Esophagus muscularis mucosa (tissue), 4 donors: ENCODE data around the gene MANEAL. TPM values are rescaled to one million over a fixed set of nuclear protein-coding genes. Genes with fewer than 3 reads are reported as not detected.
"Not testable (repeated sequence)": the region's sequence is repeated elsewhere in the genome, so short reads cannot be mapped to it uniquely, and the experiment has no call there.

Experiments used
- DNase-seq: peaks from one replicate; pipeline ENCODE4 v3.0.0-alpha.2; 2017; ENCODE audit errors: extremely low spot score
- H3K27ac ChIP-seq, 4 donors: fragments of 200-600 bp; sonication (generic); replicated peaks in 1 of 4; 1 replicate in 3 of 4; 2 replicates in 1 of 4; pipeline ENCODE4 v1.5.1; 2016 to 2019; ENCODE audit warnings: mild to moderate bottlenecking in 1 of 4
- H3K27me3 ChIP-seq, 4 donors: fragments of 200-600 bp; sonication (generic); one replicate each; pipeline versions ENCODE4 v1.5.1 to v1.6.0; 2016 to 2019
- H3K36me3 ChIP-seq, 4 donors: fragments of 200-600 bp; sonication (generic); one replicate each; pipeline ENCODE4 v1.5.1; 2016 to 2019
- H3K4me1 ChIP-seq, 4 donors: fragments of 200-600 bp; sonication (generic); one replicate each; pipeline ENCODE4 v1.5.1; 2016 to 2019
- H3K4me3 ChIP-seq, 4 donors: fragments of 200-600 bp; sonication (generic); 1 replicate in 2 of 4; 2 replicates in 2 of 4; pipeline ENCODE4 v1.5.1; 2016 to 2019; ENCODE audit warnings: mild to moderate bottlenecking in 4 of 4, moderate library complexity in 1 of 4
- H3K9me3 ChIP-seq, 4 donors: fragments of 200-600 bp; sonication (generic); 1 replicate in 3 of 4; 2 replicates in 1 of 4; pipeline ENCODE4 v1.5.1; 2016 to 2019
- EP300 ChIP-seq: sonication (generic); formaldehyde crosslinking; IDR thresholded peaks from one replicate; pipeline ENCODE4 v1.6.1; 2017; ENCODE audit warnings: antibody characterized with exemption
- POLR2A ChIP-seq: fragments of 450-650 bp; IDR thresholded peaks from one replicate; pipeline ENCODE4 v1.6.1; 2017; ENCODE audit warnings: antibody characterized with exemption, moderate library complexity, mild to moderate bottlenecking, low read depth
- POLR2AphosphoS5 ChIP-seq, 2 donors: sonication (generic); formaldehyde crosslinking; IDR thresholded peaks; one replicate each; pipeline ENCODE4 v1.6.1; 2017; ENCODE audit warnings: antibody characterized with exemption in 2 of 2
- WGBS: methylation state at CpG from one replicate; pipeline ENCODE4 v1.1.5; 2018; 5-methylcytosine and 5-hydroxymethylcytosine counted together
- intact Hi-C: fragments of 100-400 bp; cut with DNase I; formaldehyde crosslinking; loops from one replicate; pipeline ENCODE4 v1.15.1; 2023
- total RNA-seq, 4 donors: library from RNA; depleted of rRNA; stranded (reverse); fragments of >200 nt; gene quantifications; one replicate each; pipeline versions ENCODE4 v1.1.0 to v1.2.1, GENCODE V29; 2016
- TF ChIP-seq, protein P1 (sequence below), 3 experiments: fragments of 200-600 bp in 2 of 3; fragments of 450-650 bp in 1 of 3; sonication (generic) in 2 of 3; IDR thresholded peaks; one replicate each; pipeline ENCODE4 v1.5.1; 2017 to 2019; ENCODE audit warnings: antibody characterized with exemption in 3 of 3, mild to moderate bottlenecking in 2 of 3, moderate library complexity in 1 of 3

The MANEAL gene
- total RNA-seq, 4 donors from 2014 or later: 1.2 to 3.3 (median 1.5) TPM

DNA sequence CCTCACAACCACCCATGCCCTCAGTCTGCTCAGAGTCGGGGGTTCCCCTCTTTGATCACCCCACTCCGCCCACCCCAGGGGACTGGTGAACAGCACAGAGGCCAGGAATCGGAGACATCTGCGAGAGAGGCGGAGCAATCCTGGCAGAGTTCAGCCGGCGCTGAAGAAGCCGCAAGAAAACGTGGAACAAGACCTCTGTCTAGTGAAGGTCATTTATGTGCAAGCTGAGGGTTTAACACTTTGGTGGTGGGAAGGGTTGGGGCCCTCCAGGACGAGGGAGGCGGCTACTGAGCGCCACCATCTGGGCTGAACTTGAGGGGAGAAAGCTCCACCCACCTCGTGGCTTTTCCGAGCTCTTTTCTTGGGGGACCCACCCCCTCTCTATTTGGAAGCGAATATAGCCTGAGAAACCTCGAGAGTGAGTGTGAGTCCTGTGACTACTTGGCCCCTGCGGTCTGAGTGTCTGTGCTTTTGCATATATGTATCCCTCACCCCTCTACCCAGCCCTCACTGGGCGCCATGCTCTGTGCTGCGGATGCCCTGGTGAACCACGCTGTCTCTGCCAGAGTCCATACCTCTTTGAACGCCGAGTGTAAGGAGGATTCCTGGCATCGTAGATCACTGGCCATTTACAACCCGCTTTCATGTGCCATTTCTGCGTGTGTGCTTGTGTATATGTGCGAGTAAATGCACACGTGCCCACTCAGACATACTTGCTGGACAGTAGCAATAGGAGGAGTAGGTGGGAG is 27.6 kb upstream of the MANEAL start:
- Histone ChIP-seq H3K36me3 (no peaks in the 10 kb centered on the region), H3K4me3 (no peak overlapping the region), H3K9me3 (no peaks in the 10 kb centered on the region), H3K4me1 (peaks cover 0 to 12% (median 5%) of the 10 kb centered on the region in 4 donors), H3K27ac (no peak overlapping the region), H3K27me3 (peaks cover 0 to 93% (median 34%) of the 10 kb centered on the region in 4 donors)
- WGBS: 7% methylated on average over 26 of the region's 27 CpGs
- DNase-seq: no peak
- no peak for TF ChIP-seq POLR2A
- no peak for TF ChIP-seq POLR2AphosphoS5 (IDR thresholded peaks at IDR 0.05)
- TF ChIP-seq, protein P1, sequence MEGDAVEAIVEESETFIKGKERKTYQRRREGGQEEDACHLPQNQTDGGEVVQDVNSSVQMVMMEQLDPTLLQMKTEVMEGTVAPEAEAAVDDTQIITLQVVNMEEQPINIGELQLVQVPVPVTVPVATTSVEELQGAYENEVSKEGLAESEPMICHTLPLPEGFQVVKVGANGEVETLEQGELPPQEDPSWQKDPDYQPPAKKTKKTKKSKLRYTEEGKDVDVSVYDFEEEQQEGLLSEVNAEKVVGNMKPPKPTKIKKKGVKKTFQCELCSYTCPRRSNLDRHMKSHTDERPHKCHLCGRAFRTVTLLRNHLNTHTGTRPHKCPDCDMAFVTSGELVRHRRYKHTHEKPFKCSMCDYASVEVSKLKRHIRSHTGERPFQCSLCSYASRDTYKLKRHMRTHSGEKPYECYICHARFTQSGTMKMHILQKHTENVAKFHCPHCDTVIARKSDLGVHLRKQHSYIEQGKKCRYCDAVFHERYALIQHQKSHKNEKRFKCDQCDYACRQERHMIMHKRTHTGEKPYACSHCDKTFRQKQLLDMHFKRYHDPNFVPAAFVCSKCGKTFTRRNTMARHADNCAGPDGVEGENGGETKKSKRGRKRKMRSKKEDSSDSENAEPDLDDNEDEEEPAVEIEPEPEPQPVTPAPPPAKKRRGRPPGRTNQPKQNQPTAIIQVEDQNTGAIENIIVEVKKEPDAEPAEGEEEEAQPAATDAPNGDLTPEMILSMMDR (IDR thresholded peaks at IDR 0.05): no peak
- TF ChIP-seq EP300: no peak
- intact Hi-C loops: no loop called here

DNA sequence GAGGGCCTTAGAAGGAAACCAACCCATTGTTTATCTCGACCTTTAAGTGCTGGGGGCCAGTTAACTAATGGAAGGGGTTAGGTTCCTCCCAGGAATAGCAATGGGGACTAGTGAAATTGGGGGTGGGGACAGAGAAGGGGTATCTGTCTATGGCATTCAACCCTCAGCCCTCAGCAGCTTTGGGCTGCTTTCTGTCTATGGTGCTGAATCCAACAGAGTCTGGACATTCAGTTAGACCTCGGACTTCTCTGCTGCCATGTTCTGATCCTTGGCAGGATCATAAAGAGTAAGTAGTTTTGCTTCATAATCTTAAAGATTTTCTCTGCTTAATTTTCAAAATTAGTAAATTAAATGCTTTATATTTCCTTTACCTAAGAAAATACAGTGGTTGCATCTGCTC is 26.2 kb upstream of the MANEAL start:
- 3% methylated on average over 2 of the region's 2 CpGs for WGBS
- intact Hi-C loops: no loop called here
- Histone ChIP-seq H3K36me3 (no peaks in the 10 kb centered on the region), H3K27me3 (peaks cover 0 to 83% (median 30%) of the 10 kb centered on the region in 4 donors), H3K4me1 (peaks cover 0 to 12% (median 5%) of the 10 kb centered on the region in 4 donors), H3K27ac (no peak overlapping the region), H3K9me3 (no peaks in the 10 kb centered on the region), H3K4me3 (no peak overlapping the region)
- DNase-seq: no peak
- TF ChIP-seq POLR2AphosphoS5 (IDR thresholded peaks at IDR 0.05) (no peak), EP300 (no peak), POLR2A (no peak)
- TF ChIP-seq, protein P1 (IDR thresholded peaks at IDR 0.05): no peak

DNA sequence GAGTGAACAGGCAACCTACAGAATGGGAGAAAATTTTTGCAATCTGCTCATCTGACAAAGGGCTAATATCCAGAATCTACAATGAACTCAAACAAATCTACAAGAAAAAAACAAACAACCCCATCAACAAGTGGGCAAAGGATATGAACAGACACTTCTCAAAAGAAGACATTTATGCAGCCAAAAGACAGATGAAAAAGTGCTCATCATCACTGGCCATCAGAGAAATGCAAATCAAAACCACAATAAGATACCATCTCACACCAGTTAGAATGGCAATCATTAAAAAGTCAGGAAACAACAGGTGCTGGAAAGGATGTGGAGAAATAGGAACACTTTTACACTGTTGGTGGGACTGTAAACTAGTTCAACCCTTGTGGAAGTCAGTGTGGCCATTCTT is 22.2 kb upstream of the MANEAL start:
- peaks cover 0 to 72% (median 4%) of the 10 kb centered on the region in 4 donors for H3K27me3 ChIP-seq

DNA sequence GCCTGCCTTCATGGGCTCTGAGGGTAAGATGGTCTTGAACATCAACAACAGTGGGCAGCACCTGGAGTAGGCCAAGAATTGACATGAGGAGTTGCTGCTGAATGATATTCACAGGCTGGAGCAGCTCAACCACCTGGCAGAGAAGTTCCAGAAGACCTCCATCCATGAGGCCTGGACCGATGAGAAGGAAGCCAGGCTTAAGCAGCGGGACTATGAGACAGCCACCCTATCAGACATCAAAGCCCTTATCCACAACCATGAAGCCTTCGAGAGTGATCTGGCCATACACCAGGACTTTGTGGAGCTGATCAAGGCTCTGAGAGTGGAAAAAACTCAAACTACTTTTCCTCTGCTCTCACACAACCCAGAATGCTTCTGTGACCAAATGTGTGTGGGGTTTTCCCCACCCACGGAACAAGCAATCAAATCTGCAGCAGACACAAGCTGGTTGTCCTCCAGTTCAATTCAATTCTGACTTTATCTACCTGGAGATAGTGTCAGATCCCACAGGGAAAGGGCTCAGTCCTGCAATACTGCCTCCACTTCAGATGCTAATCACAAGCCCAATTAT is 16.6 kb upstream of the MANEAL start:
- H3K9me3 ChIP-seq: peaks cover 0 to 5% (median 0%) of the 10 kb centered on the region in 4 donors
- peaks cover 0 to 63% (median 0%) of the 10 kb centered on the region in 4 donors for H3K27me3 ChIP-seq
- no peaks in the 10 kb centered on the region for H3K4me1 ChIP-seq
- TF ChIP-seq, protein P1 (IDR thresholded peaks at IDR 0.05): no peak
- TF ChIP-seq POLR2A: no peak
- TF ChIP-seq EP300: no peak
- no peak for TF ChIP-seq POLR2AphosphoS5 (IDR thresholded peaks at IDR 0.05)
- no peak overlapping the region for H3K4me3 ChIP-seq
- H3K27ac ChIP-seq: no peak overlapping the region
- H3K36me3 ChIP-seq: no peaks in the 10 kb centered on the region
- intact Hi-C loops: no loop called here
- no peak for DNase-seq
- 79% methylated on average over 3 of the region's 4 CpGs for WGBS

More for the DNA sequence above, 22.2 kb upstream of the MANEAL start:
- intact Hi-C loops, DNase-seq, H3K36me3 ChIP-seq, H3K27ac ChIP-seq, H3K4me1 ChIP-seq, H3K9me3 ChIP-seq, H3K4me3 ChIP-seq: not testable (repeated sequence)

DNA sequence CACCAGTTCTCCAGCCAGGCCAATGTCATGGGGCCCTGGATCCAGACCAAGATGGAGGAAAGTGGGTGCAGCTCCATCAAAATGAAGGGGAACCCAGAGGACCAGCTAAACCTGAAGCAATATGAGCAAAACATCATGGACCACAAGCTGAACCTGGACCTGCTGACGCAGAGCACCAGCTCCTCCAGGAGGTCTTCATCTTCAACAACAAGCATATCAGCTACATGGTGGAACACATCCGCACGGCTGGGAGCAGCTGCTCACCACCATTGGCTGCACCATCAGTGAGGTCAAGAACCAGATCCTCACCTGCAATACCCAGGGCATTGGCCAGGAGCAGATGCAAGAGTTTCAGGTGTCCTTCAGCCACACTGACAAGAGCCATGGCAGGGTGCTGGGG is 15.0 kb upstream of the MANEAL start:
- no peaks in the 10 kb centered on the region for H3K36me3 ChIP-seq
- TF ChIP-seq, protein P1 (IDR thresholded peaks at IDR 0.05): no peak
- TF ChIP-seq POLR2A: no peak
- no peak for DNase-seq
- no peaks in the 10 kb centered on the region for H3K4me1 ChIP-seq
- intact Hi-C loops: no loop called here
- peaks cover 0 to 64% (median 0%) of the 10 kb centered on the region in 4 donors for H3K27me3 ChIP-seq
- H3K9me3 ChIP-seq: peaks cover 0 to 1% (median 0%) of the 10 kb centered on the region in 4 donors
- 93% methylated on average over 2 of the region's 3 CpGs for WGBS
- H3K4me3 ChIP-seq: no peak overlapping the region
- no peak overlapping the region for H3K27ac ChIP-seq
